Activated gamma-delta T cell treated with anti-CD3 and anti-CD28 coated beads, Interleukin-2, amount 50 U/mL, for 16 hours (primary cell): Measurements from ENCODE around the gene HINT1.
A peak's percentile ranks its signal among the peaks of the same experiment; 100 is the strongest.
"Not testable (repeated sequence)": the region's sequence is repeated elsewhere in the genome, so short reads cannot be mapped to it uniquely, and the experiment has no call there.

Source experiments
- DNase-seq: peaks from one replicate; pipeline ENCODE4 v3.0.0-alpha.2; 2020; ENCODE audit warnings: low read depth

HINT1 gene

GRCh38 chr5:131165119-131165727, at the start of gene HINT1:
Gene HINT1, minus strand, starts transcription at chr5:131165256. Its CDS starts 51 bp downstream, at chr5:131165205.
- DNase-seq: peak; percentile 87

DNA sequence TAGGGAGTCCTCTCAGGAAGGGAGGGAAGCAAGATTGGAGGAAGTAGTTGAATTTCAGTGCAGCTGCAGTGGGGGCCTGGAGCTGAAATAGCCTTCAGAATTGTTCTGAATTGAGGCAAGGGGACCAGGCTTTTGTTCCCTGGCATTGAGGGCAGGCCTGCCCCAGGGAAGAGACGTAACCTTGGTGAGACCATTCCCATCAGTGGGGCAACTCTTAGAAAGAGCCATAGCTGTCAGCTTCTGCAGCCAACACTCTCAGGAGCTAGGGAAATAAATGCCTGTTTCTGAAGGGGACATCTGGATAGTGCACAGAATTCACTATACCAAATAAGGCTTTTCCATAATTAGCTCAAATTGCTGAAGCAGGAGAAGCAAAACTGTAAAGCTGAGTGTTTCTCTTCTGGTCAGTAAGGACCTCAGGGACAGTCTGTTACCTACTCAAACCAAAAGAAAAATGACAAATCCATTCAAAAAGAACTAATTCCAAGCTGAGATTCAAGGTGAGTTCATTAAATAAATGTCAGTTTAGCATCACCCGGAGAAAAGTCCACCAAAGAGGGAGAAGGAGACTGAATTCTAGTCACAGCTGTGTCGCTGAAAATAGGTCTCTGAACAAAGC, 49.7 kb upstream of the HINT1 start:
- no peak for DNase-seq

GRCh38 chr5:131212471-131213021, 47.5 kb upstream of the HINT1 start:
- no peak for DNase-seq

- DNase-seq: no peak
Measured at GRCh38 chr5:131211669-131212068, 46.6 kb upstream of the HINT1 start.

DNA sequence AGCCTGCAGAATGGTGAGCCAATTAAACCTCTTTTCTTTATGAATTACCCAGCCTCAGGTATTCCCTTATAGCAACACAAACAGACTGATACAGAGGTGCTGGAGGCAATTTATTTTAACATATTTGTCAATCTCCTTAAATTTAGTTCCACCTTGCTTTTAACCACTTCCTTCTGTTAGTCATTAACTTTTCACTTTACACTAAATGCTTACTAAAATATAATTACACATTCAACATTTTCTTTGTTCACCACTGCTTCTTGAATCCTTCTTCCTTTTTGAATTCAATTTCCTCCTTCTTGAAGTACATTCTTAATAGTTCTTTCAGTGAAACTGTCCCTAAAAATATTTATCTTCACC, 45.1 kb upstream of the HINT1 start:
- no peak for DNase-seq

GRCh38 chr5:131209506-131210150, 44.6 kb upstream of the HINT1 start:
- peak; percentile 39 for DNase-seq

DNA sequence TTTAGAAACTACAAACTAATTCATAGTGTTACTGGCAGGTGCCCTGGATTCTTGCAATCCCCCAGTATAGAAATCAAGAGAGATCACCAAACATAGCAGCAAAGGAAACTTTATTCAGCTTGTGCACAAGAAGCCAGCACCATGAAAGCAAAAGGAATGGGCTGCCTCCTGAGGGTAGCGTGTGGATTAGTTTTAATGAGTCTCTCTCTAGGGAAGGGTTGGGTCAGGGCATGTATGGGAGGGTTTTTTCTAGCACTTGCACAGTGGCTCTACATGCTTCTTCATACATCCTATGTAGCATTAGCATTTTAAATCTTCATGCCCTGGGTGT, 44.1 kb upstream of the HINT1 start:
- DNase-seq: no peak

GRCh38 chr5:131206772-131207171, 41.7 kb upstream of the HINT1 start:
- no peak for DNase-seq

GRCh38 chr5:131206061-131206460, 41.0 kb upstream of the HINT1 start:
- DNase-seq: no peak

- no peak for DNase-seq
Measured at GRCh38 chr5:131204964-131205363, 39.9 kb upstream of the HINT1 start.

GRCh38 chr5:131200560-131200959, 35.5 kb upstream of the HINT1 start:
- DNase-seq: no peak

DNA sequence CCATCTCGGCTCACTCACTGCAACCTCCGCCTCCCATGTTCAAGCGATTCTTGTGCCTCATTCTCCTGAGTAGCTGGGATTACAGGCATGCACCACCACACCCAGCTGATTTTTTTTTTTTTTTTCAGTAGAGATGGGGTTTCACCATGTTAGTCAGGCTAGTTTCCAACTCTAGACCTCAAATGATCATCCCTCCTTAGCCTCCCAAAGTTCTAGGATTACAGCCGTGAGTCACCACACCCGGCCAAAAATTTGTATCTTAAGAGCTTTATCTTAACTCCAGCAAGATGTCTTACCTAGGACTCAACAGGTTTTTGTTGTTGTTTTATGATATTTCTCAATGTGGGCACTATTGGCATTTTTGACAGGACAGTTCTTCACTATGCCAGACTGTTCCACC, 33.6 kb upstream of the HINT1 start:
- no peak for DNase-seq

- DNase-seq: no peak
Measured at GRCh38 chr5:131196331-131196730, 31.3 kb upstream of the HINT1 start.

- DNase-seq: no peak
Measured at GRCh38 chr5:131195696-131196095, 30.6 kb upstream of the HINT1 start.

GRCh38 chr5:131194725-131195124, 29.7 kb upstream of the HINT1 start:
- no peak for DNase-seq

DNA sequence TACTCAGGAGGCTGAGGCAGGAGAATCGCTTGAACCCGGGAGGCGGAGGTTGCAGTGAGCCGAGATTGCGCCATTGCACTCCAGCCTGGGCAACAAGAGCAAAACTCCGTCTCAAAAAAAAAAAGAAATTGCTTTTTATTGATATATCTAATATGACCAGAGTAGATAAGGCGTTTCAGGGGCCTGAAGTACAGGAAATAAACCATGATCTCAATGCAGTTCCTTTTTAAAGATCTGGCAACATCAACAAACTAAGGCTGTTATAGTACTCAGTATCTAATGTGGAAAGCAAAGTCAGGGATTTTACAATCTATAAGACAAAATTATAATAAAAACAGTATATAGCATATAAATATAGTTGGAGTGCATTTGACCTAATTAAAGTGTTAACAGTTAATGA, 28.8 kb upstream of the HINT1 start:
- not testable (repeated sequence) for DNase-seq

DNA sequence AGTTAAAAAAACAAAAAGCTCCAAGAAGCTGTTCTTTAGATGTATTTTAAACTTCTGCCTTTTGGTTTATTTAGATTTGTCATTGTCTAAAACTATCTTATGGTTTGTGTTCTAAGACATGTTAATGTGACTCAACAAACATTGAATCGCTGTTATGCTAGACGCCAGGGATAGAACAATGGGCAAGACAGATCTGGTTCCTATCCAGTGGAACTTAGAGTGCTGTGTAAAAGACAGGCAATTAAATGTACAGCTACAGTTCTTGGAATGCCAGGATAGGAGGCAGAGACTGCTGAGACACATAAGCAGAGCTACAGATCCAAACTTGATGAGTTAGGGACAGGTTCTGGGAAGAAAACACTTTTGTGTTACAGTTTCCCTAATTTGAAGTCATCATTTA, 28.1 kb upstream of the HINT1 start:
- DNase-seq: no peak

DNA sequence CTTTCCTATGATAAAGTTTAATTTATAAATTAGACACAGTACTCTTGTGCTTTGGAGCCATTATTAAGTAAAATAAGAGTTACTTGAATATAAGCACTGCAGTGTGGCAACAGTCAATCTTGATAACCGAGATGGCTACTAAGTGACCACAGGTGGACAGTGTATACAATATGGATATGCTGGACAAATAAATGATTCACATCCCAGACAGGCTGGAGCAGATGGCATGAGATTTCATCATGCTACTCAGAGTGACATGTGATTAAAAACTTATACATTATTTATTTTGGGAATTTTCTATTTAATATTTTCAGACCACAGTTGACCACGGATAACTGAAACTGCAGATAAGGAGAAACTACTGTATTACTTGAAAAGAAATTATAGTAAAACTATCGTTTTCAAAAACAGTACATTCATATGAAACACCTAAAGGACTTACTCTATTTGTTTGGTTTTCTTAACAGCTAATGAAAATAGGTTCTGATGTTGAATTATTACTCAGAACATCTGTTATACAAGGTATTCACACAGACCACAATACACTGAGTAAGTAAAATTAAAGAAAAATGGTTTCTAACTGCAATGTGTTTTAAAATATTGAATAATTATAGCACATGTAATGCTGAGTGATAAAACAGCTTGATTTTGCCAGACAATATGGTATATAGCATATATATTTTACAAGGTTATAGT, 21.7 kb upstream of the HINT1 start:
- DNase-seq: no peak

- no peak for DNase-seq
Measured at GRCh38 chr5:131185523-131186104, 20.6 kb upstream of the HINT1 start.

DNA sequence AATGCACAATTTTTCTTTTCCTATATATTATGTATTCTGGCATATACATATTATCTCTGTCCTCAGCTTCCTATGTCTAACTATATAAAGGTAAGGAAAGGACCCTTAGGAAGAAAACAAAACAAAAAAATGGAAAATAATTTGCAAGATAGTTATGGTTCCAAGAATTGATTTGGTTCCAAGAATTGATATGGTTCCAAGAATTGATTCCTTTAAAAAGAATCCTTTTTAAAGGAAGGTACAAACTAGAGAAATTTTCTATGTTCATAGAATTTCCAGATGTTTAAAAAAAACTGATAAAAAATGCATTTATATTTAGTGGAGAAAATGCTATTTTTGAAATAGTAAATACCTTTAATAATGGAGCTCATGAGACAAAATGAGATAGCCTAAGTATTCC, 17.8 kb upstream of the HINT1 start:
- no peak for DNase-seq

DNA sequence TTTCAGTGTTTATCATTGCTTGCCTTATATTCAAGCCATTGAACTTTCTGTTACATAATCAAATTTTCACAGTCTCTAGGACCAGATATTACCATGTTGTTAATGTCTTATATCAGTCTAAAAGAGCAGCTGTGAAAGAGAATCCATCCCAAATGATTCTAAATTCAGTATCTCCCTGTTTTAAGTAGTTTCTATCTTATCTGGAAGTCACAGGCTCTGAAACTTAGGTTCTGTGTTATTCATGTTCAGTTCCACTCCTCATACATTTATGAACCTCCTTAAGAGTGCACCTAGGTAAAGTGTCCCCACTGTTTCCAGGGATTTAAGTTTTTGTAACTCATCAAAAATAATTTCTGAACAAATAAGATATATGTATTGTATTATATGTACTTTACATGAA, 15.4 kb upstream of the HINT1 start:
- DNase-seq: no peak

- DNase-seq: no peak
Measured at GRCh38 chr5:131171276-131171810, 6.3 kb upstream of the HINT1 start.
